NT2/D1 (cell line): Measurements from ENCODE around the gene SYDE2.
"Not testable (repeated sequence)": the region's sequence is repeated elsewhere in the genome, so short reads cannot be mapped to it uniquely, and the experiment has no call there.

ENCODE experiments used
- DNase-seq: peaks from one replicate; pipeline ENCODE4 v3.0.0-alpha.2; 2011; ENCODE audit warnings: low read depth, low spot score
- H3K27me3 ChIP-seq: 2 replicates; pipeline ENCODE4 v1.6.0; 2011; ENCODE audit warnings: mild to moderate bottlenecking; ENCODE audit not compliant: insufficient read length, insufficient read depth
- H3K36me3 ChIP-seq: 2 replicates; pipeline ENCODE4 v1.6.1; 2011; ENCODE audit warnings: mild to moderate bottlenecking, low read length, mixed read lengths; ENCODE audit not compliant: insufficient read depth, insufficient read length
- H3K4me1 ChIP-seq: 2 replicates; pipeline ENCODE4 v1.5.1; 2011; ENCODE audit not compliant: insufficient read depth, insufficient read length
- H3K4me3 ChIP-seq: 2 replicates; pipeline ENCODE4 v1.5.1; 2011; ENCODE audit warnings: low read depth; ENCODE audit not compliant: insufficient read length
- H3K9ac ChIP-seq: 2 replicates; pipeline ENCODE4 v1.6.0; 2011; ENCODE audit warnings: low read depth; ENCODE audit not compliant: insufficient read length
- H3K9me3 ChIP-seq: 2 replicates; pipeline ENCODE4 v1.5.1; 2011; ENCODE audit warnings: mild to moderate bottlenecking, low read length; ENCODE audit not compliant: insufficient read depth
- SUZ12 ChIP-seq: IDR thresholded peaks from 2 replicates; pipeline ENCODE4 v1.6.1; 2011; ENCODE audit not compliant: insufficient read length, insufficient read depth; ENCODE audit errors: extremely low read depth
- YY1 ChIP-seq: IDR thresholded peaks from 2 replicates; pipeline ENCODE4 v1.6.1; 2011; ENCODE audit not compliant: insufficient read length, insufficient read depth
- ZNF274 ChIP-seq: IDR thresholded peaks from 2 replicates; pipeline ENCODE4 v1.6.1; 2011; ENCODE audit warnings: mild to moderate bottlenecking, low read depth, low read length

Gene SYDE2

GRCh38 chr1:85189120-85189519, 11.7 kb downstream of the SYDE2 start:
- no peak overlapping the region for H3K9ac ChIP-seq
- no peak for TF ChIP-seq ZNF274
- TF ChIP-seq YY1 = no peak
- TF ChIP-seq SUZ12 = no peak
- no peak for DNase-seq
- H3K9me3 ChIP-seq = no peaks in the 10 kb centered on the region
- H3K4me1 ChIP-seq = no peaks in the 10 kb centered on the region
- H3K27me3 ChIP-seq = no peaks in the 10 kb centered on the region
- H3K4me3 ChIP-seq = no peak overlapping the region
- peaks cover 29% of the 10 kb centered on the region for H3K36me3 ChIP-seq

GRCh38 chr1:85188530-85188929, 12.3 kb downstream of the SYDE2 start:
- H3K9me3 ChIP-seq = no peaks in the 10 kb centered on the region
- H3K9ac ChIP-seq = no peak overlapping the region
- H3K4me1 ChIP-seq = no peaks in the 10 kb centered on the region
- H3K4me3 ChIP-seq = no peak overlapping the region
- no peak for TF ChIP-seq SUZ12
- no peak for TF ChIP-seq ZNF274
- TF ChIP-seq YY1 = no peak
- peaks cover 29% of the 10 kb centered on the region for H3K36me3 ChIP-seq
- no peaks in the 10 kb centered on the region for H3K27me3 ChIP-seq
- DNase-seq = no peak

- not testable (repeated sequence) for H3K27me3 ChIP-seq, H3K4me3 ChIP-seq, H3K9ac ChIP-seq, H3K4me1 ChIP-seq, H3K9me3 ChIP-seq, DNase-seq
- H3K36me3 ChIP-seq = peaks cover 41% of the 10 kb centered on the region
Measured at GRCh38 chr1:85187021-85187420, 13.8 kb downstream of the SYDE2 start.

GRCh38 chr1:85184245-85184644, 16.6 kb downstream of the SYDE2 start:
- no peak for TF ChIP-seq SUZ12
- no peak for TF ChIP-seq ZNF274
- no peak for TF ChIP-seq YY1
- H3K4me1 ChIP-seq = no peaks in the 10 kb centered on the region
- peaks cover 39% of the 10 kb centered on the region for H3K36me3 ChIP-seq
- H3K4me3 ChIP-seq = no peak overlapping the region
- H3K27me3 ChIP-seq = no peaks in the 10 kb centered on the region
- no peak overlapping the region for H3K9ac ChIP-seq
- no peaks in the 10 kb centered on the region for H3K9me3 ChIP-seq
- DNase-seq = no peak

- peaks cover 32% of the 10 kb centered on the region for H3K36me3 ChIP-seq
- TF ChIP-seq YY1 (no peak), SUZ12 (no peak), ZNF274 (no peak)
- no peak overlapping the region for H3K9ac ChIP-seq
- no peaks in the 10 kb centered on the region for H3K27me3 ChIP-seq
- no peak overlapping the region for H3K4me3 ChIP-seq
- no peak for DNase-seq
- no peaks in the 10 kb centered on the region for H3K4me1 ChIP-seq
- H3K9me3 ChIP-seq = no peaks in the 10 kb centered on the region
Measured at GRCh38 chr1:85182700-85183099, 18.1 kb downstream of the SYDE2 start.

GRCh38 chr1:85180869-85181268, 19.9 kb downstream of the SYDE2 start:
- H3K9ac ChIP-seq = no peak overlapping the region
- no peak overlapping the region for H3K4me3 ChIP-seq
- H3K9me3 ChIP-seq = no peaks in the 10 kb centered on the region
- TF ChIP-seq YY1 = no peak
- no peak for TF ChIP-seq SUZ12
- no peak for TF ChIP-seq ZNF274
- H3K27me3 ChIP-seq = no peaks in the 10 kb centered on the region
- H3K36me3 ChIP-seq = peaks cover 43% of the 10 kb centered on the region
- DNase-seq = no peak
- H3K4me1 ChIP-seq = no peaks in the 10 kb centered on the region

GRCh38 chr1:85179522-85179921, 21.3 kb downstream of the SYDE2 start:
- no peak overlapping the region for H3K9ac ChIP-seq
- TF ChIP-seq SUZ12 (no peak), YY1 (no peak), ZNF274 (no peak)

GRCh38 chr1:85178396-85178795, 22.4 kb downstream of the SYDE2 start:
- H3K9ac ChIP-seq = no peak overlapping the region
- no peaks in the 10 kb centered on the region for H3K27me3 ChIP-seq
- peaks cover 43% of the 10 kb centered on the region for H3K36me3 ChIP-seq
- H3K4me1 ChIP-seq = no peaks in the 10 kb centered on the region
- TF ChIP-seq ZNF274 (no peak), SUZ12 (no peak), YY1 (no peak)
- DNase-seq = no peak
- H3K4me3 ChIP-seq = no peak overlapping the region
- no peaks in the 10 kb centered on the region for H3K9me3 ChIP-seq

More at GRCh38 chr1:85179522-85179921, 21.3 kb downstream of the SYDE2 start:
- H3K27me3 ChIP-seq = no peaks in the 10 kb centered on the region
- no peak for DNase-seq
- no peaks in the 10 kb centered on the region for H3K9me3 ChIP-seq
- H3K36me3 ChIP-seq = peaks cover 43% of the 10 kb centered on the region
- no peaks in the 10 kb centered on the region for H3K4me1 ChIP-seq
- H3K4me3 ChIP-seq = no peak overlapping the region
